A549 (cell line): ENCODE results near the gene HBG2. TPM values are rescaled to one million over a fixed set of nuclear protein-coding genes. Genes with fewer than 3 reads are reported as not detected.

Experiments
- ATAC-seq, 2 experiments: fragments of 200-7000 bp in 1 of 2; fragments of >200 bp in 1 of 2; cut with Nextera tagmentation in 1 of 2; cut with Tn5 transposase in 1 of 2; 3 replicates each; pipeline versions ENCODE4 v1.8.0 to v1.9.1; 2018 to 2020; ENCODE audit warnings: mild to moderate bottlenecking in 1 of 2, moderate library complexity in 1 of 2
- CTCF ChIA-PET: fragments of 300-600 bp; sonication (Branson Sonifier 250); formaldehyde crosslinking; extraction: SDS; loops from one replicate; lab custom pipeline; 2021; ENCODE audit warnings: antibody characterized with exemption, inconsistent platforms; lab: Yijun Ruan, JAX
- POLR2A ChIA-PET: fragments of 350-600 bp; formaldehyde crosslinking; extraction: SDS; loops from one replicate; lab custom pipeline; 2021; ENCODE audit warnings: antibody characterized with exemption, inconsistent platforms; lab: Yijun Ruan, JAX
- DNase-seq, 2 experiments: peaks; one replicate each; pipeline versions ENCODE4 v3.0.0 to v3.0.0-alpha.2; 2011 to 2016; ENCODE audit warnings: low read depth in 1 of 2, low spot score in 1 of 2
- FAIRE-seq: peaks from 2 replicates; lab custom pipeline; 2011; peaks lifted over from hg19 to GRCh38; lab: Jason Lieb, UNC
- H3K27ac ChIP-seq, 2 experiments: fragments of >200 bp; sonication (Bioruptor Twin); formaldehyde crosslinking; 3 replicates each; pipeline ENCODE4 v1.5.1; 2016 to 2017
- H3K4me1 ChIP-seq: fragments of >200 bp; sonication (Bioruptor Twin); formaldehyde crosslinking; 3 replicates; pipeline ENCODE4 v1.6.1; 2016
- H3K4me2 ChIP-seq: fragments of >200 bp; sonication (Bioruptor Twin); formaldehyde crosslinking; 3 replicates; pipeline ENCODE4 v1.6.1; 2016
- H3K4me3 ChIP-seq: fragments of >200 bp; sonication (Bioruptor Twin); formaldehyde crosslinking; 3 replicates; pipeline ENCODE4 v1.5.1; 2016
- H3K9me3 ChIP-seq: fragments of >200 bp; sonication (Bioruptor Twin); formaldehyde crosslinking; 3 replicates; pipeline ENCODE4 v1.6.1; 2016
- BHLHE40 ChIP-seq: IDR thresholded peaks from 2 replicates; pipeline ENCODE4 v1.6.1; 2012; ENCODE audit warnings: low read depth, low read length, inconsistent platforms
- CBX8 ChIP-seq: fragments of 200-600 bp; sonication (generic); IDR thresholded peaks from 2 replicates; pipeline ENCODE4 v1.6.1; 2016
- CHD4 ChIP-seq: fragments of 200-600 bp; sonication (generic); IDR thresholded peaks from 2 replicates; pipeline ENCODE4 v1.6.1; 2016; ENCODE audit warnings: antibody characterized with exemption, mild to moderate bottlenecking, borderline replicate concordance
- EP300 ChIP-seq, 2 experiments: fragments of >200 bp; sonication (Bioruptor Twin); formaldehyde crosslinking; IDR thresholded peaks; 2 replicates in 1 of 2; 3 replicates in 1 of 2; pipeline ENCODE4 v1.6.1; 2016 to 2017
- ESRRA ChIP-seq: fragments of 150-350 bp; IDR thresholded peaks from 2 replicates; pipeline ENCODE4 v1.6.1; 2014; ENCODE audit warnings: mild to moderate bottlenecking, low read length, borderline replicate concordance
- FOSL2 ChIP-seq, 2 experiments: fragments of 450-650 bp in 1 of 2; fragments of >200 bp in 1 of 2; sonication (Bioruptor Twin) in 1 of 2; formaldehyde crosslinking; IDR thresholded peaks; 2 replicates each; pipeline versions ENCODE4 v1.5.0 to v1.6.1; 2016 to 2020; ENCODE audit warnings: mild to moderate bottlenecking in 1 of 2, moderate library complexity in 1 of 2
- GATA3 ChIP-seq: IDR thresholded peaks from 2 replicates; pipeline ENCODE4 v1.6.1; 2012; ENCODE audit warnings: borderline replicate concordance
- HOXB5 ChIP-seq: fragments of 250-450 bp; sonication (Bioruptor Pico); IDR thresholded peaks from 2 replicates; pipeline ENCODE4 v1.5.0; 2020; ENCODE audit warnings: mild to moderate bottlenecking, moderate library complexity
- JUN ChIP-seq, 2 experiments: fragments of >200 bp; sonication (Bioruptor Twin); formaldehyde crosslinking; IDR thresholded peaks; 2 replicates in 1 of 2; 3 replicates in 1 of 2; pipeline ENCODE4 v1.6.1; 2016 to 2017
- JUNB ChIP-seq: fragments of >200 bp; sonication (Bioruptor Twin); formaldehyde crosslinking; IDR thresholded peaks from 2 replicates; pipeline ENCODE4 v1.6.1; 2016
- MAFK ChIP-seq: fragments of 450-650 bp; IDR thresholded peaks from 2 replicates; pipeline ENCODE4 v1.6.1; 2014; ENCODE audit not compliant: partially characterized antibody
- NFE2L2 ChIP-seq: fragments of 150-350 bp; conservative IDR thresholded peaks from 2 replicates; pipeline ENCODE4 v1.6.1; 2014; ENCODE audit warnings: low read length
- NR3C1 ChIP-seq: fragments of >200 bp; sonication (Bioruptor Twin); formaldehyde crosslinking; IDR thresholded peaks from 3 replicates; pipeline ENCODE4 v1.6.1; 2017
- POLR2A ChIP-seq: IDR thresholded peaks from 2 replicates; pipeline ENCODE4 v1.6.1; 2012; ENCODE audit warnings: mild to moderate bottlenecking, low read length
- RAD21 ChIP-seq, 2 experiments: fragments of >200 bp in 1 of 2; sonication (Bioruptor Twin) in 1 of 2; formaldehyde crosslinking in 1 of 2; IDR thresholded peaks in 1 of 2; conservative IDR thresholded peaks in 1 of 2; 2 replicates in 1 of 2; 3 replicates in 1 of 2; pipeline ENCODE4 v1.6.1; 2012 to 2018; ENCODE audit warnings: inconsistent platforms in 1 of 2
- RARB ChIP-seq: fragments of 250-450 bp; sonication (Bioruptor Pico); IDR thresholded peaks from 2 replicates; pipeline ENCODE4 v1.8.0; 2021; ENCODE audit warnings: mild to moderate bottlenecking, moderate library complexity
- RCOR1 ChIP-seq: fragments of 150-350 bp; IDR thresholded peaks from 2 replicates; pipeline ENCODE4 v1.6.1; 2014; ENCODE audit warnings: antibody characterized with exemption, low read length, low read depth
- RFX5 ChIP-seq: fragments of 450-650 bp; IDR thresholded peaks from 2 replicates; pipeline ENCODE4 v1.7.1; 2014; ENCODE audit warnings: antibody characterized with exemption, mild to moderate bottlenecking, moderate library complexity
- RNF2 ChIP-seq: fragments of 200-600 bp; sonication (generic); IDR thresholded peaks from 2 replicates; pipeline ENCODE4 v1.6.1; 2016; ENCODE audit warnings: low read depth, mild to moderate bottlenecking, antibody characterized with exemption, moderate library complexity, borderline replicate concordance
- SMC3 ChIP-seq: fragments of >200 bp; sonication (Bioruptor Twin); formaldehyde crosslinking; IDR thresholded peaks from 3 replicates; pipeline ENCODE4 v1.6.1; 2018; ENCODE audit warnings: inconsistent platforms
- TP53 ChIP-seq: fragments of 250-450 bp; sonication (Bioruptor Pico); IDR thresholded peaks from 2 replicates; pipeline ENCODE4 v1.5.0; 2021; ENCODE audit warnings: mild to moderate bottlenecking, moderate library complexity
- WGBS: methylation state at CpG from one replicate; pipeline ENCODE4 v1.1.6; 2017; ENCODE audit errors: missing lambda C conversion rate; 5-methylcytosine and 5-hydroxymethylcytosine counted together
- polyA plus RNA-seq, 4 experiments: library from polyadenylated mRNA; depleted of rRNA in 3 of 4; stranded (reverse); fragments of >200 nt; fragmentation: RNase III in 1 of 4; extraction: RNeasy Plus Mini Kit Qiagen cat#74134 plus additional on column Dnase treatment in 1 of 4; gene quantifications; 2 replicates in 3 of 4; 3 replicates in 1 of 4; pipeline ENCODE4 v1.2.3, GENCODE V29; 2011 to 2017
- TF ChIP-seq, protein P1 (sequence below): fragments of 450-650 bp; IDR thresholded peaks from 2 replicates; pipeline ENCODE4 v1.6.1; 2014; ENCODE audit warnings: antibody characterized with exemption
- TF ChIP-seq, protein P2 (sequence below): fragments of >200 bp; sonication (Bioruptor Twin); formaldehyde crosslinking; IDR thresholded peaks from 3 replicates; pipeline ENCODE4 v1.6.1; 2016
- TF ChIP-seq, protein P3 (sequence below): IDR thresholded peaks from 2 replicates; pipeline ENCODE4 v1.6.1; 2012
- TF ChIP-seq, protein P4 (sequence below): fragments of 250-450 bp; sonication (Bioruptor Pico); IDR thresholded peaks from 2 replicates; pipeline ENCODE4 v1.5.0; 2020; ENCODE audit warnings: low read depth, mild to moderate bottlenecking, moderate library complexity

HBG2 gene
- polyA plus RNA-seq, 2 of the 4 experiments (the other 2 are of a cell fraction), result not detected

DNA sequence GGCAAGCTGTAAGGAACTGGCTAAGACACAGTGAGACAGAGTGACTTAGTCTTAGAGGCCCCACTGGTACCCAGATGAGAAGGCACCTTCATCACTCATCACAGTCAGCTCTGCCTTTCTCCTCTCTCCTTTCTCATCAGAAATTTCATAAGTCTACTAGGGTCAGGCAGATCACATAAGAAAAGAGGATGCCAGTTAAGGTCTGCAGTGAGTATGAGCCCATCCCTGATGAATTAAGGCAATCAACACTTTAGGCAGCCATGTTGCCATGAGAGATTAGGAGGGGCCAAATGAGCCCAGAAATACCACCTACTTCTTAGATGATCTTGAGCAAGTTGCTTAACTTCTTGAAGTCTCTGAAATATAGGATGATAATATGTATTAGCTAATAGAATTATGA is 27.0 kb upstream of the HBG2 start:
- H3K4me2 ChIP-seq, result no peak overlapping the region
- FAIRE-seq (no peak), ATAC-seq (no peak), DNase-seq (no peak)
- TF ChIP-seq TP53 (CRISPR knock-in tag), result no peak
- TF ChIP-seq NR3C1, result no peak
- no peak for TF ChIP-seq MAFK
- no peak for TF ChIP-seq BHLHE40
- TF ChIP-seq, protein P1, sequence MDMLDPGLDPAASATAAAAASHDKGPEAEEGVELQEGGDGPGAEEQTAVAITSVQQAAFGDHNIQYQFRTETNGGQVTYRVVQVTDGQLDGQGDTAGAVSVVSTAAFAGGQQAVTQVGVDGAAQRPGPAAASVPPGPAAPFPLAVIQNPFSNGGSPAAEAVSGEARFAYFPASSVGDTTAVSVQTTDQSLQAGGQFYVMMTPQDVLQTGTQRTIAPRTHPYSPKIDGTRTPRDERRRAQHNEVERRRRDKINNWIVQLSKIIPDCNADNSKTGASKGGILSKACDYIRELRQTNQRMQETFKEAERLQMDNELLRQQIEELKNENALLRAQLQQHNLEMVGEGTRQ, result no peak
- no peak for TF ChIP-seq CHD4
- TF ChIP-seq RAD21 (conservative IDR thresholded peaks at IDR 0.05 in 1 of 2, IDR thresholded peaks at IDR 0.05 in 1 of 2), result no peak
- TF ChIP-seq, protein P2, sequence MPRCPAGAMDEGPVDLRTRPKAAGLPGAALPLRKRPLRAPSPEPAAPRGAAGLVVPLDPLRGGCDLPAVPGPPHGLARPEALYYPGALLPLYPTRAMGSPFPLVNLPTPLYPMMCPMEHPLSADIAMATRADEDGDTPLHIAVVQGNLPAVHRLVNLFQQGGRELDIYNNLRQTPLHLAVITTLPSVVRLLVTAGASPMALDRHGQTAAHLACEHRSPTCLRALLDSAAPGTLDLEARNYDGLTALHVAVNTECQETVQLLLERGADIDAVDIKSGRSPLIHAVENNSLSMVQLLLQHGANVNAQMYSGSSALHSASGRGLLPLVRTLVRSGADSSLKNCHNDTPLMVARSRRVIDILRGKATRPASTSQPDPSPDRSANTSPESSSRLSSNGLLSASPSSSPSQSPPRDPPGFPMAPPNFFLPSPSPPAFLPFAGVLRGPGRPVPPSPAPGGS, result no peak
- no peak for TF ChIP-seq ESRRA
- no peak for TF ChIP-seq EP300 (IDR thresholded peaks at IDR 0.05)
- TF ChIP-seq HOXB5 (CRISPR knock-in tag), result no peak
- no peak for TF ChIP-seq POLR2A
- H3K4me1 ChIP-seq, result peaks cover 18% of the 10 kb centered on the region
- H3K4me3 ChIP-seq, result no peak overlapping the region
- POLR2A ChIA-PET, result no interaction called here
- no peaks in the 10 kb centered on the region for H3K9me3 ChIP-seq
- H3K27ac ChIP-seq, result peak overlapping the region; percentile 72 to 87
- CTCF ChIA-PET, result interaction anchor here (3.0 kb wide), 1 partner anchor 9 kb away, joined by 13 read pairs; no protein-coding TSS in a partner anchor

DNA sequence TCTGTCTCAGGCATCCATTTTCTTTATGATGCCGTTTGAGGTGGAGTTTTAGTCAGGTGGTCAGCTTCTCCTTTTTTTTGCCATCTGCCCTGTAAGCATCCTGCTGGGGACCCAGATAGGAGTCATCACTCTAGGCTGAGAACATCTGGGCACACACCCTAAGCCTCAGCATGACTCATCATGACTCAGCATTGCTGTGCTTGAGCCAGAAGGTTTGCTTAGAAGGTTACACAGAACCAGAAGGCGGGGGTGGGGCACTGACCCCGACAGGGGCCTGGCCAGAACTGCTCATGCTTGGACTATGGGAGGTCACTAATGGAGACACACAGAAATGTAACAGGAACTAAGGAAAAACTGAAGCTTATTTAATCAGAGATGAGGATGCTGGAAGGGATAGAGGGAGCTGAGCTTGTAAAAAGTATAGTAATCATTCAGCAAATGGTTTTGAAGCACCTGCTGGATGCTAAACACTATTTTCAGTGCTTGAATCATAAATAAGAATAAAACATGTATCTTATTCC is 26.1 kb upstream of the HBG2 start:
- H3K4me1 ChIP-seq, result peaks cover 18% of the 10 kb centered on the region
- peak overlapping the region; percentile 78 to 87 for H3K27ac ChIP-seq
- peak overlapping the region; percentile 57 for H3K4me2 ChIP-seq
- peak; percentile 94 for FAIRE-seq
- peak; percentile 100 for ATAC-seq
- CTCF ChIA-PET, result interaction anchor here (0.5 to 3.0 kb wide), 5 partner anchors 10 to 139 kb away, joined by 3 to 13 read pairs (median 4); no protein-coding TSS in a partner anchor
- no peak overlapping the region for H3K4me3 ChIP-seq
- POLR2A ChIA-PET, result no interaction called here
- DNase-seq, result peak; percentile 94 to 98
- TF ChIP-seq, protein P3, sequence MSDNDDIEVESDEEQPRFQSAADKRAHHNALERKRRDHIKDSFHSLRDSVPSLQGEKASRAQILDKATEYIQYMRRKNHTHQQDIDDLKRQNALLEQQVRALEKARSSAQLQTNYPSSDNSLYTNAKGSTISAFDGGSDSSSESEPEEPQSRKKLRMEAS, result 0 out of 2 replicates have a peak, but pooled peaks have one; percentile 28
- peak; percentile 50 to 56; a peak in 1 of 5 replicates for TF ChIP-seq JUN (IDR thresholded peaks at IDR 0.05)
- no peak for TF ChIP-seq SMC3
- peak; percentile 100 for TF ChIP-seq MAFK
- TF ChIP-seq, protein P2, result no peak
- TF ChIP-seq, protein P4, sequence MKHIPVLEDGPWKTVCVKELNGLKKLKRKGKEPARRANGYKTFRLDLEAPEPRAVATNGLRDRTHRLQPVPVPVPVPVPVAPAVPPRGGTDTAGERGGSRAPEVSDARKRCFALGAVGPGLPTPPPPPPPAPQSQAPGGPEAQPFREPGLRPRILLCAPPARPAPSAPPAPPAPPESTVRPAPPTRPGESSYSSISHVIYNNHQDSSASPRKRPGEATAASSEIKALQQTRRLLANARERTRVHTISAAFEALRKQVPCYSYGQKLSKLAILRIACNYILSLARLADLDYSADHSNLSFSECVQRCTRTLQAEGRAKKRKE, result peak; percentile 80; the same call in 1 of the 2 replicates
- no peak for TF ChIP-seq RNF2
- TF ChIP-seq FOSL2 (IDR thresholded peaks at IDR 0.05), result peak; percentile 96
- peak; percentile 100 for TF ChIP-seq FOSL2 (CRISPR knock-in tag; IDR thresholded peaks at IDR 0.05)
- TF ChIP-seq RFX5, result no peak
- TF ChIP-seq JUNB, result peak; percentile 81
- peak; percentile 98 for TF ChIP-seq NFE2L2
- TF ChIP-seq GATA3, result peak; percentile 20; the same call in 1 of the 2 replicates
- 0 out of 2 replicates have a peak, but pooled peaks have one; percentile 52 for TF ChIP-seq RCOR1
- no peak for TF ChIP-seq BHLHE40
- TF ChIP-seq RARB (CRISPR knock-in tag), result no peak
- TF ChIP-seq CBX8, result no peak
- WGBS, result 8% methylated on average over 2 of the region's 3 CpGs
- no peaks in the 10 kb centered on the region for H3K9me3 ChIP-seq
